Measurements from ENCODE around the gene GIMAP8. TPM values are rescaled to one million over a fixed set of nuclear protein-coding genes. Genes with fewer than 3 reads are reported as not detected.

Gene GIMAP8
- total RNA-seq, 2 donors from 2014 or later, result 6.6 to 9.6 TPM

- peaks cover 0 to 15% of the 10 kb centered on the region in 2 donors for H3K4me1 ChIP-seq
- H3K27me3 ChIP-seq, result no peaks in the 10 kb centered on the region
- DNase-seq (ENCODE audit: low spot score), result no peak
- H3K9me3 ChIP-seq, result no peaks in the 10 kb centered on the region
- no peaks in the 10 kb centered on the region for H3K36me3 ChIP-seq
- no peak overlapping the region for H3K4me3 ChIP-seq
- no peak overlapping the region for H3K27ac ChIP-seq
- no peak for TF ChIP-seq CTCF (IDR thresholded peaks at IDR 0.05)
Observed at GRCh38 chr7:150410680-150411346, 39.6 kb upstream of the GIMAP8 start.

DNA sequence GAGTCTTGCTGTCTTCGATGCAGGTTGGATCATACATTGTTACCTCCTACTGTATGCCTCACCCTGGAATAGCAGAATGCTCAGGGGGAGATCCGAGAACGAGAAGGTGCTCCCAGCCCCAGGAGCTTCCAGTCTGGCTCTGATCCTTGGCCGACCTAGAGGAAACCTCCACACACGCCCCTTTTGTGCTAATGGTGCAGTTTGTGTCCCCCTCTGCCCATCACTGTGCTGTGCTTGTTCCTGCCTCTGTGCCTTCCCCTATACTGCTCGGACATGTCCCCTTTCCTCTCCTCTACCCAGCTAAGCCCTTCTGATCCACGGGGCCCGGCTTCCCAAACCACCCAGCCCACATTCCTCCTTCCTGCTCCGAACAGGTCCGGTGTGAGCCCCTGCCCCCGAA lies 38.8 kb upstream of the GIMAP8 start:
- Histone ChIP-seq H3K27me3 (no peaks in the 10 kb centered on the region), H3K4me3 (no peak overlapping the region), H3K9me3 (no peaks in the 10 kb centered on the region), H3K36me3 (no peaks in the 10 kb centered on the region), H3K27ac (no peak overlapping the region), H3K4me1 (peaks cover 0 to 7% of the 10 kb centered on the region in 2 donors)
- DNase-seq (ENCODE audit: low spot score), result no peak
- no peak for TF ChIP-seq CTCF (IDR thresholded peaks at IDR 0.05)

- no peaks in the 10 kb centered on the region for H3K9me3 ChIP-seq
- no peak for DNase-seq (ENCODE audit: low spot score)
- no peak for TF ChIP-seq CTCF (IDR thresholded peaks at IDR 0.05)
Observed at GRCh38 chr7:150412016-150412415, 38.4 kb upstream of the GIMAP8 start.

GRCh38 chr7:150412518-150413488 lies 37.6 kb upstream of the GIMAP8 start:
- Histone ChIP-seq H3K4me1 (no peaks in the 10 kb centered on the region), H3K36me3 (no peaks in the 10 kb centered on the region), H3K27ac (no peak overlapping the region), H3K9me3 (no peaks in the 10 kb centered on the region), H3K27me3 (no peaks in the 10 kb centered on the region), H3K4me3 (no peak overlapping the region)
- DNase-seq (ENCODE audit: low spot score), result no peak
- no peak for TF ChIP-seq CTCF (IDR thresholded peaks at IDR 0.05)

More at GRCh38 chr7:150412016-150412415, 38.4 kb upstream of the GIMAP8 start:
- Histone ChIP-seq H3K27ac (no peak overlapping the region), H3K4me3 (no peak overlapping the region), H3K27me3 (no peaks in the 10 kb centered on the region), H3K4me1 (peaks cover 0 to 2% of the 10 kb centered on the region in 2 donors), H3K36me3 (no peaks in the 10 kb centered on the region)

DNA sequence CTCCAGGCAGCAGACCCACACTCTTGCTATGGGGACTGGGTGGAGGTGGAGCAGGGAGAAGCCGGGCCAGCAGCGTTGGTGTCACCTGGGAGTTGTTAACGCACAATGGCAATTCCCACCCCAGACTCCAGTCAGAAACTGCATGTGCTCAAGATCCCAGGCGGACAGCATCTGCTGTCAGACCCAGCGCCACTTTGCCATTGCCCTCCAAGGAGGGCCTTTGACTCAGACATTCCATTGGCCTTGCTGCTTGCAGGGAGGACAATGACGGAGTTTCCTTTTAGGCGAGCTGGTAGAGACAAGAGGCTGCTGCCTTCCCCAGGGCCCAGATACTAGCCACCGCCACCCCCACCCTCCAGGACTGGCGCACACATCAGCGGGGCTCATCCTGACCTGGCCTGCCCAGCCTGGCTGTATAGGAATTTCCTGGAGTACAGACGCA lies 36.8 kb upstream of the GIMAP8 start:
- Histone ChIP-seq H3K4me1 (no peaks in the 10 kb centered on the region), H3K27me3 (no peaks in the 10 kb centered on the region), H3K36me3 (no peaks in the 10 kb centered on the region), H3K4me3 (no peak overlapping the region), H3K9me3 (no peaks in the 10 kb centered on the region), H3K27ac (no peak overlapping the region)
- DNase-seq (ENCODE audit: low spot score), result no peak
- no peak for TF ChIP-seq CTCF (IDR thresholded peaks at IDR 0.05)

Data from right atrium auricular region (tissue), 2 donors.